HepG2 (cell line): Measurements from ENCODE around the gene NXPE1. TPM values are rescaled to one million over a fixed set of nuclear protein-coding genes. Genes with fewer than 3 reads are reported as not detected.

Experiments
- EED ChIP-seq: sonication (generic); formaldehyde crosslinking; IDR thresholded peaks from 2 replicates; pipeline ENCODE4 v1.5.0; 2020; ENCODE audit warnings: mild to moderate bottlenecking, missing genetic modification reagents
- SRSF4 ChIP-seq: fragments of 200-400 bp; formaldehyde crosslinking; IDR thresholded peaks from one replicate; pipeline ENCODE4 v1.6.1; 2018; ENCODE audit warnings: mild to moderate bottlenecking, low read depth, low read length, moderate library complexity; ENCODE audit not compliant: poor library complexity, severe bottlenecking
- TBX2 ChIP-seq: sonication (generic); formaldehyde crosslinking; IDR thresholded peaks from 2 replicates; pipeline ENCODE4 v1.5.0; 2020; ENCODE audit warnings: missing genetic modification reagents, mild to moderate bottlenecking, borderline replicate concordance
- TCF7L2 ChIP-seq: IDR thresholded peaks from 2 replicates; pipeline ENCODE4 v1.6.1; 2011; ENCODE audit warnings: mild to moderate bottlenecking, low read depth, low read length, moderate library complexity
- TFAP4 ChIP-seq: sonication (generic); IDR thresholded peaks from 2 replicates; pipeline ENCODE4 v1.6.1; 2016; ENCODE audit warnings: low read depth, borderline replicate concordance
- ZNF564 ChIP-seq: sonication (generic); formaldehyde crosslinking; IDR thresholded peaks from 2 replicates; pipeline ENCODE4 v1.8.1; 2023; ENCODE audit warnings: mild to moderate bottlenecking, missing genetic modification reagents
- polyA plus RNA-seq, 8 experiments: library from polyadenylated mRNA; depleted of rRNA in 3 of 8; stranded (reverse) in 7 of 8; unstranded in 1 of 8; fragments of >200 nt; fragmentation: Illumina TruSeq in 4 of 8; extraction: Trizol in 4 of 8; gene quantifications; 2 replicates each; pipeline versions ENCODE4 v1.2.1 to v1.2.3, GENCODE V29; 2011 to 2016; ENCODE audit warnings: low read depth in 4 of 8, missing spikeins in 1 of 8, mixed read lengths in 1 of 8; ENCODE audit not compliant: insufficient read depth in 1 of 8
- total RNA-seq, 5 experiments: library from RNA; depleted of rRNA; stranded (reverse); fragments of >200 nt; fragmentation: Illumina TruSeq; extraction: Trizol; gene quantifications; 2 replicates each; pipeline ENCODE4 v1.2.3, GENCODE V29; 2016; ENCODE audit warnings: low read depth in 1 of 5
- TF ChIP-seq, protein P1 (sequence below): IDR thresholded peaks from 2 replicates; pipeline ENCODE4 v1.6.1; 2016; ENCODE audit warnings: mild to moderate bottlenecking
- TF ChIP-seq, protein P2 (sequence below): sonication (generic); formaldehyde crosslinking; IDR thresholded peaks from 2 replicates; pipeline ENCODE4 v1.4.0; 2020; ENCODE audit warnings: mild to moderate bottlenecking, missing genetic modification reagents

NXPE1 gene
- total and polyA plus RNA-seq, 2 of the 13 experiments (the other 11 are each of a cell fraction or from before 2014, with no cell fraction given), result not detected

GRCh38 chr11:114598461-114598860 is 38.8 kb upstream of the NXPE1 start (continued):
- TF ChIP-seq, protein P1, sequence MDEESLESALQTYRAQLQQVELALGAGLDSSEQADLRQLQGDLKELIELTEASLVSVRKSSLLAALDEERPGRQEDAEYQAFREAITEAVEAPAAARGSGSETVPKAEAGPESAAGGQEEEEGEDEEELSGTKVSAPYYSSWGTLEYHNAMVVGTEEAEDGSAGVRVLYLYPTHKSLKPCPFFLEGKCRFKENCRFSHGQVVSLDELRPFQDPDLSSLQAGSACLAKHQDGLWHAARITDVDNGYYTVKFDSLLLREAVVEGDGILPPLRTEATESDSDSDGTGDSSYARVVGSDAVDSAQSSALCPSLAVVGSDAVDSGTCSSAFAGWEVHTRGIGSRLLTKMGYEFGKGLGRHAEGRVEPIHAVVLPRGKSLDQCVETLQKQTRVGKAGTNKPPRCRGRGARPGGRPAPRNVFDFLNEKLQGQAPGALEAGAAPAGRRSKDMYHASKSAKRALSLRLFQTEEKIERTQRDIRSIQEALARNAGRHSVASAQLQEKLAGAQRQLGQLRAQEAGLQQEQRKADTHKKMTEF, result no peak
- no peak for TF ChIP-seq EED (CRISPR knock-in tag)
- no peak for TF ChIP-seq SRSF4
- no peak for TF ChIP-seq TCF7L2
- TF ChIP-seq TFAP4, result no peak
- TF ChIP-seq, protein P2, sequence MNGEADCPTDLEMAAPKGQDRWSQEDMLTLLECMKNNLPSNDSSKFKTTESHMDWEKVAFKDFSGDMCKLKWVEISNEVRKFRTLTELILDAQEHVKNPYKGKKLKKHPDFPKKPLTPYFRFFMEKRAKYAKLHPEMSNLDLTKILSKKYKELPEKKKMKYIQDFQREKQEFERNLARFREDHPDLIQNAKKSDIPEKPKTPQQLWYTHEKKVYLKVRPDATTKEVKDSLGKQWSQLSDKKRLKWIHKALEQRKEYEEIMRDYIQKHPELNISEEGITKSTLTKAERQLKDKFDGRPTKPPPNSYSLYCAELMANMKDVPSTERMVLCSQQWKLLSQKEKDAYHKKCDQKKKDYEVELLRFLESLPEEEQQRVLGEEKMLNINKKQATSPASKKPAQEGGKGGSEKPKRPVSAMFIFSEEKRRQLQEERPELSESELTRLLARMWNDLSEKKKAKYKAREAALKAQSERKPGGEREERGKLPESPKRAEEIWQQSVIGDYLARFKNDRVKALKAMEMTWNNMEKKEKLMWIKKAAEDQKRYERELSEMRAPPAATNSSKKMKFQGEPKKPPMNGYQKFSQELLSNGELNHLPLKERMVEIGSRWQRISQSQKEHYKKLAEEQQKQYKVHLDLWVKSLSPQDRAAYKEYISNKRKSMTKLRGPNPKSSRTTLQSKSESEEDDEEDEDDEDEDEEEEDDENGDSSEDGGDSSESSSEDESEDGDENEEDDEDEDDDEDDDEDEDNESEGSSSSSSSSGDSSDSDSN (CRISPR knock-in tag), result no peak
- no peak for TF ChIP-seq ZNF564 (CRISPR knock-in tag)
- TF ChIP-seq TBX2 (CRISPR knock-in tag), result no peak
